Measurements from ENCODE around the gene USP34.

The USP34 gene

DNA sequence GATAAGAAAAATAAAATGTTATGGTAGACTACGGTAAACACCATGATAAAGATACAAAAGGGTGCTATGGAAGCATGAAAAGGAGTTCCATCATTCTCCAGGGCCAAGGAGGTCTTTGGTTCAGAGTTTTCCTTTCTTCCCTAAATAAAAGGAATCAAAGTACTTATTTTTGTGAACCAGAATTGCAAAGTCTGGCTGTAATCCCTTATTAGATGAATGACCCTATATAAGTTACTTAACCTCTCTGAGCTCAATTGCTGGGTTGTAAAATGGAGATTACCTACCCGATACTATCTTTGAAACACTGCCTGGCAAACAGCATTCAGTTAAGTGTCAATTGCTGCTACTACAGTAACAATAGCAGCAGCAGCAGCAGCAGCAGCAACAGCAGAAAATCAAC lies 218.9 kb downstream of the USP34 start:
- no peak for DNase-seq (ENCODE audit: low spot score)
- no peak overlapping the region for H4K8ac ChIP-seq (ENCODE audit: low read depth, low read length)
- no peak overlapping the region for H2BK12ac ChIP-seq (ENCODE audit: low read length)
- no peaks in the 10 kb centered on the region for H3K4me1 ChIP-seq (ENCODE audit: control insufficient read depth in 2 of 2, insufficient read depth in 1 of 2, low read depth in 1 of 2, low read length in 2 of 2)
- no peak overlapping the region for H3K4ac ChIP-seq (ENCODE audit: low read length)
- H2BK5ac ChIP-seq (ENCODE audit: low read length), result no peak overlapping the region
- no peak overlapping the region for H3K18ac ChIP-seq (ENCODE audit: low read length)
- H3K9ac ChIP-seq (ENCODE audit: low read depth, low read length, poor library complexity), result no peak overlapping the region
- H3K27ac ChIP-seq (replicated peaks; ENCODE audit: low read length), result no peak overlapping the region
- H4K91ac ChIP-seq (ENCODE audit: low read depth, low read length, poor library complexity), result no peak overlapping the region
- no peak overlapping the region for H2AK5ac ChIP-seq (ENCODE audit: low read depth, low read length)
- no peak overlapping the region for H3K14ac ChIP-seq (ENCODE audit: low read length)
- WGBS, 2 donors (ENCODE audit: extremely low coverage in 2 of 2, insufficient read length in 2 of 2, insufficient replicate concordance in 1 of 2), result no CpG with 5 or more reads among the region's 2 CpGs
- H2AFZ ChIP-seq (ENCODE audit: low read length), result no peak overlapping the region
- no peaks in the 10 kb centered on the region for H3K27me3 ChIP-seq (ENCODE audit: control insufficient read depth in 3 of 3, insufficient read depth in 3 of 3, low read depth in 1 of 3, low read length in 3 of 3)
- no peak overlapping the region for H3K4me3 ChIP-seq (ENCODE audit: low read length in 2 of 2)
- H3K4me2 ChIP-seq (ENCODE audit: insufficient read depth, low read length, poor library complexity, severe bottlenecking), result no peak overlapping the region
- H2BK120ac ChIP-seq (ENCODE audit: low read depth, low read length), result no peak overlapping the region
- H3K79me1 ChIP-seq (ENCODE audit: low read depth, low read length), result no peaks in the 10 kb centered on the region
- no peak overlapping the region for H3K23ac ChIP-seq (ENCODE audit: low read depth, low read length, poor library complexity)
- no peak overlapping the region for H2BK15ac ChIP-seq (ENCODE audit: low read length)
- H3K9me3 ChIP-seq (replicated peaks in 1 of 2; ENCODE audit: control insufficient read depth in 2 of 2, insufficient read depth in 1 of 2, low read depth in 1 of 2, low read length in 2 of 2), result no peaks in the 10 kb centered on the region
- H3K36me3 ChIP-seq (replicated peaks in 1 of 2; ENCODE audit: control insufficient read depth in 2 of 2, insufficient read depth in 2 of 2, low read length in 2 of 2), result peaks cover 6 to 70% of the 10 kb centered on the region in 2 donors

DNA sequence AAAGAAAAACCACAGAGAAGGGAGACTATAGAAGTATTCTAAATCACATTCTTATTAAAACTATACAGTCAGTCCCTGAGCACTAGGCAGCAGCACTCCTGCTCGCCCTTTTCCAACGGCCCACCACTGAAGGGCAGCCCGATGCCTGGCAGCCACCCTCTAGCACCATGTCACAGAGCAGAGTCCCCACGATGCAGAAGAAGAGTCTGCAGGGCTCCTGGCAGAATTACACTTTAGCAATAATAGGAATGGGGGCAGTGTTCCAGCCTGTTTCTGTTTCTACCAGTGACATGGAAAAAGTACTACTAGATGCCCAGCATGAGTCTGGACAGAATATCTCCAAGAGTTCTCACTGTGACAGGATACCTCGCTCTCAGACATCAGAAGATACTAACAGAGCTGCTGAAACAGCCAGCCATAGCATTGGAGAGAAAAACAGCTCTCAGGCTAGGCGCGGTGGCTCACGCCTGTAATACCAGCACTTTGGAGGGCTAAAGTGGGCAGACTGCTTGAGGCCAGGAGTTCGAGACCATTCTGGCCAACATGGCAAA lies 221.3 kb downstream of the USP34 start:
- H3K79me1 ChIP-seq (ENCODE audit: low read depth, low read length), result no peaks in the 10 kb centered on the region
- no peak overlapping the region for H2BK5ac ChIP-seq (ENCODE audit: low read length)
- H3K36me3 ChIP-seq (replicated peaks in 1 of 2; ENCODE audit: control insufficient read depth in 2 of 2, insufficient read depth in 2 of 2, low read length in 2 of 2), result peaks cover 4 to 70% of the 10 kb centered on the region in 2 donors
- WGBS, 2 donors (ENCODE audit: extremely low coverage in 2 of 2, insufficient read length in 2 of 2, insufficient replicate concordance in 1 of 2), result no CpG with 5 or more reads among the region's 9 CpGs
- H3K27me3 ChIP-seq (ENCODE audit: control insufficient read depth in 3 of 3, insufficient read depth in 3 of 3, low read depth in 1 of 3, low read length in 3 of 3), result no peaks in the 10 kb centered on the region
- H3K4me2 ChIP-seq (ENCODE audit: insufficient read depth, low read length, poor library complexity, severe bottlenecking), result no peak overlapping the region
- no peak overlapping the region for H3K14ac ChIP-seq (ENCODE audit: low read length)
- no peak overlapping the region for H3K9ac ChIP-seq (ENCODE audit: low read depth, low read length, poor library complexity)
- H3K4me1 ChIP-seq (ENCODE audit: control insufficient read depth in 2 of 2, insufficient read depth in 1 of 2, low read depth in 1 of 2, low read length in 2 of 2), result no peaks in the 10 kb centered on the region
- H3K4ac ChIP-seq (ENCODE audit: low read length), result no peak overlapping the region
- H4K8ac ChIP-seq (ENCODE audit: low read depth, low read length), result no peak overlapping the region
- H2BK120ac ChIP-seq (ENCODE audit: low read depth, low read length), result no peak overlapping the region
- no peaks in the 10 kb centered on the region for H3K9me3 ChIP-seq (replicated peaks in 1 of 2; ENCODE audit: control insufficient read depth in 2 of 2, insufficient read depth in 1 of 2, low read depth in 1 of 2, low read length in 2 of 2)
- no peak overlapping the region for H2AK5ac ChIP-seq (ENCODE audit: low read depth, low read length)
- H2AFZ ChIP-seq (ENCODE audit: low read length), result no peak overlapping the region
- H2BK15ac ChIP-seq (ENCODE audit: low read length), result no peak overlapping the region
- H4K91ac ChIP-seq (ENCODE audit: low read depth, low read length, poor library complexity), result no peak overlapping the region
- peak overlapping the region; percentile 30 for H2BK12ac ChIP-seq (ENCODE audit: low read length)
- no peak for DNase-seq (ENCODE audit: low spot score)
- H3K4me3 ChIP-seq (ENCODE audit: low read length in 2 of 2), result no peak overlapping the region
- no peak overlapping the region for H3K18ac ChIP-seq (ENCODE audit: low read length)
- H3K27ac ChIP-seq (replicated peaks; ENCODE audit: low read length), result no peak overlapping the region
- no peak overlapping the region for H3K23ac ChIP-seq (ENCODE audit: low read depth, low read length, poor library complexity)

DNA sequence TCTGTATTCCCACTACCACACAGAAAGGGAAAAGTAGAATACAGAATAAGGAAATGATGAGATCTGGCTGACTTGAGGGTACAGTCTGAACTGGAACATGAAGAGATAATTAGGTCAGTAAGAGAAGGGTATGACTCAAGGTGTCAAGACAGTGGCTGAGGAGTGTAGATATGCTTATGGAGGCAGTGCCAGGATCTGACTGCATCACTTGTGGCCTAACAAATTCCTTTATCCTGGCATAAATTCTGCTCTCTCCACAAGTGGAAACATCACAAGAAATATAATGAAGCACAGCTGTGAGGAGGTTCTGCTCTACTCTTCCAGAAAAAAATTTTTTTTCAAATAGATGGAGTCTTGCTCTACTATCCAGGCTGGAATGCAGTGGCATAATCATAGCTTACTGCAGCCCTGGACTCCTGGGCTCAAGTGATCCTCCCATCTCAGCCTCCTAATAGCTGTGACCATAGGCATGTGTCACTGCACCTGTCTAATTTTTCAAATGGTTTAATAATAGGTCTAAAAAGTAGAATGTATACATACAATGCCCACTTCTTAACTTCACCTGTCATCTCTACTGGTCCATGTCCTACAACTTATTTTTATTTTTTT lies 223.6 kb downstream of the USP34 start:
- Histone ChIP-seq H4K91ac (ENCODE audit: low read depth, low read length, poor library complexity) (no peak overlapping the region), H2BK12ac (ENCODE audit: low read length) (no peak overlapping the region), H4K8ac (ENCODE audit: low read depth, low read length) (no peak overlapping the region), H3K18ac (ENCODE audit: low read length) (no peak overlapping the region), H3K14ac (ENCODE audit: low read length) (no peak overlapping the region), H3K4me2 (ENCODE audit: insufficient read depth, low read length, poor library complexity, severe bottlenecking) (no peak overlapping the region), H3K4me1 (ENCODE audit: control insufficient read depth in 2 of 2, insufficient read depth in 1 of 2, low read depth in 1 of 2, low read length in 2 of 2) (no peaks in the 10 kb centered on the region), H3K27me3 (ENCODE audit: control insufficient read depth in 3 of 3, insufficient read depth in 3 of 3, low read depth in 1 of 3, low read length in 3 of 3) (no peaks in the 10 kb centered on the region), H3K36me3 (replicated peaks in 1 of 2; ENCODE audit: control insufficient read depth in 2 of 2, insufficient read depth in 2 of 2, low read length in 2 of 2) (peaks cover 10 to 83% of the 10 kb centered on the region in 2 donors), H3K9me3 (replicated peaks in 1 of 2; ENCODE audit: control insufficient read depth in 2 of 2, insufficient read depth in 1 of 2, low read depth in 1 of 2, low read length in 2 of 2) (no peaks in the 10 kb centered on the region), H3K4ac (ENCODE audit: low read length) (no peak overlapping the region), H2BK120ac (ENCODE audit: low read depth, low read length) (no peak overlapping the region), H3K23ac (ENCODE audit: low read depth, low read length, poor library complexity) (no peak overlapping the region), H3K79me1 (ENCODE audit: low read depth, low read length) (no peaks in the 10 kb centered on the region), H2AK5ac (ENCODE audit: low read depth, low read length) (no peak overlapping the region), H2BK5ac (ENCODE audit: low read length) (no peak overlapping the region), H3K27ac (replicated peaks; ENCODE audit: low read length) (no peak overlapping the region), H2AFZ (ENCODE audit: low read length) (no peak overlapping the region), H3K4me3 (ENCODE audit: low read length in 2 of 2) (no peak overlapping the region), H2BK15ac (ENCODE audit: low read length) (no peak overlapping the region), H3K9ac (ENCODE audit: low read depth, low read length, poor library complexity) (no peak overlapping the region)
- DNase-seq (ENCODE audit: low spot score), result no peak

DNA sequence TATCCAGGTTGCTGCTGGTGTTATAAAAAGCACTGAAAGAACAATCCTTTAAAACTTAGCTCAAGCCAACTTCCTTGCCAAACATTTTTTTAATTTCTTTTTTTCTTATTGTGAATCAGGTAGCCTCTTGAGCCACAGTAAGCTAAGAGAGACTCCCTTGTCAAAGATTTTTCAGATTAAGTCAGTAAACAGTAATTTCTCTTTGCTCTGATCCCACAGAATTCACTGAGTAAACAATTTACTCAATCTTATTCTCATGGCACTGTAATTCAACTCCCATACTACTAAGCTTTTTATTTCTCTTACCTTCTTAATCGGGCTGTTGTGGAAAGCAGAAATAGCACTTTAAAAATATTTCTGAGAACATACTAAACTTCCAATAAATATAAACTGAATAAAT lies 226.2 kb downstream of the USP34 start:
- Histone ChIP-seq H4K91ac (ENCODE audit: low read depth, low read length, poor library complexity) (no peak overlapping the region), H3K36me3 (replicated peaks in 1 of 2; ENCODE audit: control insufficient read depth in 2 of 2, insufficient read depth in 2 of 2, low read length in 2 of 2) (peaks cover 13 to 86% of the 10 kb centered on the region in 2 donors), H2AFZ (ENCODE audit: low read length) (no peak overlapping the region), H4K8ac (ENCODE audit: low read depth, low read length) (no peak overlapping the region), H3K27me3 (ENCODE audit: control insufficient read depth in 3 of 3, insufficient read depth in 3 of 3, low read depth in 1 of 3, low read length in 3 of 3) (no peaks in the 10 kb centered on the region), H3K4me2 (ENCODE audit: insufficient read depth, low read length, poor library complexity, severe bottlenecking) (no peak overlapping the region), H2BK12ac (ENCODE audit: low read length) (no peak overlapping the region), H3K9ac (ENCODE audit: low read depth, low read length, poor library complexity) (no peak overlapping the region), H3K14ac (ENCODE audit: low read length) (no peak overlapping the region), H3K4ac (ENCODE audit: low read length) (no peak overlapping the region), H3K27ac (replicated peaks; ENCODE audit: low read length) (no peak overlapping the region), H3K79me1 (ENCODE audit: low read depth, low read length) (no peaks in the 10 kb centered on the region), H2BK120ac (ENCODE audit: low read depth, low read length) (no peak overlapping the region), H2BK5ac (ENCODE audit: low read length) (no peak overlapping the region), H3K4me1 (ENCODE audit: control insufficient read depth in 2 of 2, insufficient read depth in 1 of 2, low read depth in 1 of 2, low read length in 2 of 2) (no peaks in the 10 kb centered on the region), H3K18ac (ENCODE audit: low read length) (no peak overlapping the region), H3K9me3 (replicated peaks in 1 of 2; ENCODE audit: control insufficient read depth in 2 of 2, insufficient read depth in 1 of 2, low read depth in 1 of 2, low read length in 2 of 2) (no peaks in the 10 kb centered on the region), H3K23ac (ENCODE audit: low read depth, low read length, poor library complexity) (no peak overlapping the region), H3K4me3 (ENCODE audit: low read length in 2 of 2) (no peak overlapping the region), H2AK5ac (ENCODE audit: low read depth, low read length) (no peak overlapping the region), H2BK15ac (ENCODE audit: low read length) (no peak overlapping the region)
- no peak for DNase-seq (ENCODE audit: low spot score)
- no CpG with 5 or more reads among the region's 1 CpG for WGBS, 2 donors (ENCODE audit: extremely low coverage in 2 of 2, insufficient read length in 2 of 2, insufficient replicate concordance in 1 of 2)

All from neuronal stem cell (in vitro differentiated cells).